GM18951 (cell line): ENCODE results near the gene ATP1B2.

Experiments used
- POLR2A ChIP-seq: IDR thresholded peaks from 4 replicates; pipeline ENCODE4 v1.6.1; 2011; ENCODE audit warnings: mild to moderate bottlenecking; ENCODE audit not compliant: insufficient read length, insufficient read depth; ENCODE audit errors: extremely low read depth
- in situ Hi-C: fragments of 300-500 bp; cut with MboI; formaldehyde crosslinking; loops from one replicate; pipeline ENCODE4 v1.12.0; 2022; ENCODE audit warnings: low sequenced_read_pairs, mixed read lengths, inconsistent platforms; ENCODE audit not compliant: unreplicated experiment

ATP1B2 gene

GRCh38 chr17:7684851-7685532 is 34.3 kb downstream of the ATP1B2 start:
- TF ChIP-seq POLR2A, result no peak
- in situ Hi-C loops, result no loop called here

GRCh38 chr17:7685533-7686221 is 35.0 kb downstream of the ATP1B2 start:
- TF ChIP-seq POLR2A, result peak; percentile 71
- in situ Hi-C loops, result no loop called here

GRCh38 chr17:7686222-7687071 is 35.7 kb downstream of the ATP1B2 start:
- peak; percentile 85 for TF ChIP-seq POLR2A
- in situ Hi-C loops, result no loop called here

GRCh38 chr17:7687072-7687907 is 36.6 kb downstream of the ATP1B2 start, which contains the start of gene TP53:
Gene TP53 (minus strand): TSS chr17:7687490. CDS start chr17:7676594, 10,896 bp downstream.
- peak; percentile 97 for TF ChIP-seq POLR2A
- in situ Hi-C loops, result no loop called here

DNA sequence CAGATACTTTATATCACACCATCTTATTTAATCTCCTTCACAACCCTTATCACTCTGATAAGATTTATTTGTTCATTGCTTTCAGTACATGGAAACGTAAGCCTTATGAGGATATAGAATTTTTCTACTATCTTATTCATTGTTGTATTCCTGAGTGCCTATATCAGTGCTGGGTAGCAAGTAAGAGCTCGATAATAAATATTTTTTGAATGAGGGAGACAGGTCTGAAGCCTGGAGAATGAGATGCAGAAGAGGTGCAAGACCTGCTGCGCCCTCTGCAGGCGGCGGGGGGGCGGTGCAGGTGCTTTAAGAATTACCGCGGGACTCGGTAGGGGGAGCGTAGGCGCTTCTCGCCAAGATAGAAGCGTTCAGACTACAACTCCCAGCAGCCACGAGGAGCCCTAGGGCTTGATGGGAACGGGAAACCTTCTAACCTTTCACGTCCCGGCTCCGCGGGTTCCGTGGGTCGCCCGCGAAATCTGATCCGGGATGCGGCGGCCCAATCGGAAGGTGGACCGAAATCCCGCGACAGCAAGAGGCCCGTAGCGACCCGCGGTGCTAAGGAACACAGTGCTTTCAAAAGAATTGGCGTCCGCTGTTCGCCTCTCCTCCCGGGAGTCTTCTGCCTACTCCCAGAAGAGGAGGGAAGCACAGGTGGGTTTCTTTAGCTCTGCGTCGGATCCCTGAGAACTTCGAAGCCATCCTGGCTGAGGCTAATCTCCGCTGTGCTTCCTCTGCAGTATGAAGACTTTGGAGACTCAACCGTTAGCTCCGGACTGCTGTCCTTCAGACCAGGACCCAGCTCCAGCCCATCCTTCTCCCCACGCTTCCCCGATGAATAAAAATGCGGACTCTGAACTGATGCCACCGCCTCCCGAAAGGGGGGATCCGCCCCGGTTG is 37.4 kb downstream of the ATP1B2 start, which contains the start of gene WRAP53:
Gene WRAP53, plus strand, starts transcription at position 570 of the 900 bp plus-strand sequence. Its CDS starts 172 bp downstream, at position 742.
- TF ChIP-seq POLR2A, result peak; percentile 72
- in situ Hi-C loops, result no loop called here

GRCh38 chr17:7688808-7689316 is 38.1 kb downstream of the ATP1B2 start:
- in situ Hi-C loops, result no loop called here

GRCh38 chr17:7695586-7695985 is 44.9 kb downstream of the ATP1B2 start:
- in situ Hi-C loops, result no loop called here
- no peak for TF ChIP-seq POLR2A

More at GRCh38 chr17:7688808-7689316, 38.1 kb downstream of the ATP1B2 start:
- TF ChIP-seq POLR2A, result no peak

GRCh38 chr17:7697828-7698588 is 47.3 kb downstream of the ATP1B2 start:
- TF ChIP-seq POLR2A, result no peak
- in situ Hi-C loops, result no loop called here

DNA sequence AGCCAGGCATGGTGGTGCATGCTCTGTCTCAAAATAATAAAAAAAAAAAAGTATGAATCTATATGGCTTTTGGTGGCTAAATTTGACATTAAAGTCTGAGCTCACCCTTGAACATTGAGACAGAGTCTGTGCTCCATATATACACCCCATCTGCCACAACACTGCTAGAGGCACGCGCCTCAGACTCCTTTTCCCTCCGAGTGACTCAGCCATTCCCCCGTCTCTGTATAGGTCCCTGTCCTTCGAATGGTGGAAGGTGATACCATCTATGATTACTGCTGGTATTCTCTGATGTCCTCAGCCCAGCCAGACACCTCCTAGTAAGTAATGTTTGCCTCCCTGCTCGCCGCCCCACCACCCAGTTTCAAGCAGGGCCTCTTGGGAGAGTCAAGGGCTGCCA is 49.8 kb downstream of the ATP1B2 start:
- in situ Hi-C loops, result no loop called here
- TF ChIP-seq POLR2A, result no peak

GRCh38 chr17:7701681-7702080 is 51.0 kb downstream of the ATP1B2 start:
- in situ Hi-C loops, result no loop called here
- TF ChIP-seq POLR2A, result no peak

GRCh38 chr17:7702776-7703175 is 52.0 kb downstream of the ATP1B2 start:
- no peak for TF ChIP-seq POLR2A
- in situ Hi-C loops, result no loop called here
